Measurements from ENCODE around the gene METTL17.
A peak's percentile ranks its signal among the peaks of the same experiment; 100 is the strongest.

The METTL17 gene

DNA sequence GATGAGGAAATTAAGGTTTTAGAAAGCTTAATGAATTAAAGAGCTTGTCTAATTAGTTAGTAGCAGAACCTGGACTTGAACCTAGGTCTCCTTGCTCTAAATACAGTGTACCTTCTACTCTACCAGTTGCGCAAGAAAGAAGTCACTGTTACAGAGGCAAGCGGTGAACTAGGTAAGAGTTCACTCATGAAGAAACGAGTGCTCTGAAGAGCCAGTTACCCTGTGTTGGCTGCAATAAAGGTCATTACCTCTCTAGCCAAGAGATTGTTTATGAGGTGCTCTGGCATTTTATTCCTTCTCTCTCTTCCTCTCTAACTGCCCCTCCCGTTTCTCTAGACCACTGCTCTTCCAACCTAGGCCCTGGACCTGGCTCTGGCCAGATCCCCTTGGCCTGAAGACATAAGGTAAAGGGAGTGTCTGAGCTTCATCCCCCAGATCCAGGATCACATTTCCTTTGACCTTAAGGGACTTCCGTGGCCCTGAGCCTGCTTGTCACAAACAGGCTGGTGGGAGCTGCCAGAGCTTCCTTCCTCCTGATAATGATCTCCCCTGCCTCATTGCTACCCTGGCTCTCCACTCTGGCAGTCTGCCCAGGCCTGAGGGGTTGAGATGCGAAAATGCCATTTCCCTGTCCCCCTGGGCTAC lies 54.3 kb downstream of the METTL17 start:
- no peak overlapping the region for H3K4me3 ChIP-seq (ENCODE audit: low read depth, low read length)
- DNase-seq (ENCODE audit: low read depth) = peak; percentile 80
- TF ChIP-seq, protein P1, sequence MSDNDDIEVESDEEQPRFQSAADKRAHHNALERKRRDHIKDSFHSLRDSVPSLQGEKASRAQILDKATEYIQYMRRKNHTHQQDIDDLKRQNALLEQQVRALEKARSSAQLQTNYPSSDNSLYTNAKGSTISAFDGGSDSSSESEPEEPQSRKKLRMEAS (IDR thresholded peaks at IDR 0.05; ENCODE audit: low read depth, low read length) = peak; percentile 20; the same call in 1 of the 2 replicates
- peak; percentile 7; the same call in 1 of the 2 replicates for TF ChIP-seq MYC (IDR thresholded peaks at IDR 0.05; ENCODE audit: low read depth, low read length)
- no peak for TF ChIP-seq POLR2A (IDR thresholded peaks at IDR 0.05; ENCODE audit: extremely low read depth, insufficient read length)
- no peak for TF ChIP-seq CTCF (IDR thresholded peaks at IDR 0.05; ENCODE audit: low read depth, low read length)

Data from NB4 (cell line).